ENCODE measurements around the gene TEX13C. TPM values are rescaled to one million over a fixed set of nuclear protein-coding genes. Genes with fewer than 3 reads are reported as not detected.

Gene TEX13C
- total and polyA plus RNA-seq, 4 donors: not detected

DNA sequence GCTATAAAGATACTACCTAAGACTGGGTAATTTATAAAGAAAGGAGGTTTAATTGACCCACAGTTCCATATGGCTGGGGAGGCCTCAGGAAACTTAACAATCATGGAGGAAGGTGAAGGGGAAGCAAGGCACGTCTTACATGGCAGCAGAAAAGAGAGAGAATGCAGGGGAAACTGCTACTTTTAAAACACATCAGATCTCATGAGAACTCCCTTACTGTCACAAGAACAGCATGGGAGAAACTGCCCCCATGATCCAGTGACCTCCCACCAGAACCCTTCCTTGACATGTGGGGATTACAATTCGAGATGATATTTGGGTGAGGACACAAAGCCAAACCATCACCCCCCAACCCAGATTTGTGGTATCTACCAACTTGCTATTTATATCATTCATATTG is 13.9 kb downstream of the TEX13C start:
- TF ChIP-seq TAF1 (conservative IDR thresholded peaks at IDR 0.05) (no peak), SP1 (IDR thresholded peaks at IDR 0.05) (no peak), GABPA (IDR thresholded peaks at IDR 0.05 in 1 of 2, conservative IDR thresholded peaks at IDR 0.05 in 1 of 2) (no peak), NR2F2 (IDR thresholded peaks at IDR 0.05) (no peak), FOXA1 (IDR thresholded peaks at IDR 0.05) (no peak), EGR1 (IDR thresholded peaks at IDR 0.05; ENCODE audit: low read depth in 2 of 2) (no peak), FOXA2 (IDR thresholded peaks at IDR 0.05) (no peak), YY1 (IDR thresholded peaks at IDR 0.05) (no peak), HNF4A (conservative IDR thresholded peaks at IDR 0.05) (no peak), HNF4G (IDR thresholded peaks at IDR 0.05) (no peak), RXRA (IDR thresholded peaks at IDR 0.05) (no peak), JUND (IDR thresholded peaks at IDR 0.05) (no peak), RAD21 (IDR thresholded peaks at IDR 0.05) (no peak)
- TF ChIP-seq, protein P1, sequence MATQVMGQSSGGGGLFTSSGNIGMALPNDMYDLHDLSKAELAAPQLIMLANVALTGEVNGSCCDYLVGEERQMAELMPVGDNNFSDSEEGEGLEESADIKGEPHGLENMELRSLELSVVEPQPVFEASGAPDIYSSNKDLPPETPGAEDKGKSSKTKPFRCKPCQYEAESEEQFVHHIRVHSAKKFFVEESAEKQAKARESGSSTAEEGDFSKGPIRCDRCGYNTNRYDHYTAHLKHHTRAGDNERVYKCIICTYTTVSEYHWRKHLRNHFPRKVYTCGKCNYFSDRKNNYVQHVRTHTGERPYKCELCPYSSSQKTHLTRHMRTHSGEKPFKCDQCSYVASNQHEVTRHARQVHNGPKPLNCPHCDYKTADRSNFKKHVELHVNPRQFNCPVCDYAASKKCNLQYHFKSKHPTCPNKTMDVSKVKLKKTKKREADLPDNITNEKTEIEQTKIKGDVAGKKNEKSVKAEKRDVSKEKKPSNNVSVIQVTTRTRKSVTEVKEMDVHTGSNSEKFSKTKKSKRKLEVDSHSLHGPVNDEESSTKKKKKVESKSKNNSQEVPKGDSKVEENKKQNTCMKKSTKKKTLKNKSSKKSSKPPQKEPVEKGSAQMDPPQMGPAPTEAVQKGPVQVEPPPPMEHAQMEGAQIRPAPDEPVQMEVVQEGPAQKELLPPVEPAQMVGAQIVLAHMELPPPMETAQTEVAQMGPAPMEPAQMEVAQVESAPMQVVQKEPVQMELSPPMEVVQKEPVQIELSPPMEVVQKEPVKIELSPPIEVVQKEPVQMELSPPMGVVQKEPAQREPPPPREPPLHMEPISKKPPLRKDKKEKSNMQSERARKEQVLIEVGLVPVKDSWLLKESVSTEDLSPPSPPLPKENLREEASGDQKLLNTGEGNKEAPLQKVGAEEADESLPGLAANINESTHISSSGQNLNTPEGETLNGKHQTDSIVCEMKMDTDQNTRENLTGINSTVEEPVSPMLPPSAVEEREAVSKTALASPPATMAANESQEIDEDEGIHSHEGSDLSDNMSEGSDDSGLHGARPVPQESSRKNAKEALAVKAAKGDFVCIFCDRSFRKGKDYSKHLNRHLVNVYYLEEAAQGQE (IDR thresholded peaks at IDR 0.05): no peak
- TF ChIP-seq, protein P2, sequence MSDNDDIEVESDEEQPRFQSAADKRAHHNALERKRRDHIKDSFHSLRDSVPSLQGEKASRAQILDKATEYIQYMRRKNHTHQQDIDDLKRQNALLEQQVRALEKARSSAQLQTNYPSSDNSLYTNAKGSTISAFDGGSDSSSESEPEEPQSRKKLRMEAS (IDR thresholded peaks at IDR 0.05): no peak
- TF ChIP-seq, protein P3, sequence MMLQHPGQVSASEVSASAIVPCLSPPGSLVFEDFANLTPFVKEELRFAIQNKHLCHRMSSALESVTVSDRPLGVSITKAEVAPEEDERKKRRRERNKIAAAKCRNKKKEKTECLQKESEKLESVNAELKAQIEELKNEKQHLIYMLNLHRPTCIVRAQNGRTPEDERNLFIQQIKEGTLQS (IDR thresholded peaks at IDR 0.05): no peak
- TF ChIP-seq, protein P4, sequence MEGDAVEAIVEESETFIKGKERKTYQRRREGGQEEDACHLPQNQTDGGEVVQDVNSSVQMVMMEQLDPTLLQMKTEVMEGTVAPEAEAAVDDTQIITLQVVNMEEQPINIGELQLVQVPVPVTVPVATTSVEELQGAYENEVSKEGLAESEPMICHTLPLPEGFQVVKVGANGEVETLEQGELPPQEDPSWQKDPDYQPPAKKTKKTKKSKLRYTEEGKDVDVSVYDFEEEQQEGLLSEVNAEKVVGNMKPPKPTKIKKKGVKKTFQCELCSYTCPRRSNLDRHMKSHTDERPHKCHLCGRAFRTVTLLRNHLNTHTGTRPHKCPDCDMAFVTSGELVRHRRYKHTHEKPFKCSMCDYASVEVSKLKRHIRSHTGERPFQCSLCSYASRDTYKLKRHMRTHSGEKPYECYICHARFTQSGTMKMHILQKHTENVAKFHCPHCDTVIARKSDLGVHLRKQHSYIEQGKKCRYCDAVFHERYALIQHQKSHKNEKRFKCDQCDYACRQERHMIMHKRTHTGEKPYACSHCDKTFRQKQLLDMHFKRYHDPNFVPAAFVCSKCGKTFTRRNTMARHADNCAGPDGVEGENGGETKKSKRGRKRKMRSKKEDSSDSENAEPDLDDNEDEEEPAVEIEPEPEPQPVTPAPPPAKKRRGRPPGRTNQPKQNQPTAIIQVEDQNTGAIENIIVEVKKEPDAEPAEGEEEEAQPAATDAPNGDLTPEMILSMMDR (IDR thresholded peaks at IDR 0.05; ENCODE audit: low read depth, low read length, missing input control): no peak
- TF ChIP-seq, protein P5, sequence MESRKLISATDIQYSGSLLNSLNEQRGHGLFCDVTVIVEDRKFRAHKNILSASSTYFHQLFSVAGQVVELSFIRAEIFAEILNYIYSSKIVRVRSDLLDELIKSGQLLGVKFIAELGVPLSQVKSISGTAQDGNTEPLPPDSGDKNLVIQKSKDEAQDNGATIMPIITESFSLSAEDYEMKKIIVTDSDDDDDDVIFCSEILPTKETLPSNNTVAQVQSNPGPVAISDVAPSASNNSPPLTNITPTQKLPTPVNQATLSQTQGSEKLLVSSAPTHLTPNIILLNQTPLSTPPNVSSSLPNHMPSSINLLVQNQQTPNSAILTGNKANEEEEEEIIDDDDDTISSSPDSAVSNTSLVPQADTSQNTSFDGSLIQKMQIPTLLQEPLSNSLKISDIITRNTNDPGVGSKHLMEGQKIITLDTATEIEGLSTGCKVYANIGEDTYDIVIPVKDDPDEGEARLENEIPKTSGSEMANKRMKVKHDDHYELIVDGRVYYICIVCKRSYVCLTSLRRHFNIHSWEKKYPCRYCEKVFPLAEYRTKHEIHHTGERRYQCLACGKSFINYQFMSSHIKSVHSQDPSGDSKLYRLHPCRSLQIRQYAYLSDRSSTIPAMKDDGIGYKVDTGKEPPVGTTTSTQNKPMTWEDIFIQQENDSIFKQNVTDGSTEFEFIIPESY (IDR thresholded peaks at IDR 0.05): no peak
- no peaks in the 10 kb centered on the region for H3K4me1 ChIP-seq (ENCODE audit: control insufficient read depth in 4 of 4, insufficient read depth in 4 of 4, low read length in 3 of 4)
- WGBS: 71% methylated on average over 2 of the region's 2 CpGs
- no peaks in the 10 kb centered on the region for H3K9me3 ChIP-seq (ENCODE audit: control insufficient read depth in 4 of 4, low read length in 3 of 4)
- H3K4me3 ChIP-seq (ENCODE audit: low read depth in 1 of 3, low read length in 3 of 3): no peak overlapping the region
- H3K36me3 ChIP-seq (ENCODE audit: control insufficient read depth in 4 of 4, insufficient read depth in 3 of 4, low read depth in 1 of 4, low read length in 3 of 4): no peaks in the 10 kb centered on the region
- no peak for DNase-seq (ENCODE audit: low spot score)
- H3K9ac ChIP-seq (ENCODE audit: low read depth in 1 of 2, low read length in 2 of 2): no peak overlapping the region
- H3K27me3 ChIP-seq (ENCODE audit: control insufficient read depth in 4 of 4, insufficient read depth in 4 of 4, low read length in 3 of 4): no peaks in the 10 kb centered on the region
- H3K27ac ChIP-seq (ENCODE audit: low read depth in 1 of 2, low read length in 2 of 2): no peak overlapping the region
